Neural progenitor cell (in vitro differentiated cells): ENCODE data around the gene GLRA1. TPM values are rescaled to one million over a fixed set of nuclear protein-coding genes. Genes with fewer than 3 reads are reported as not detected.

Experiments used
- DNase-seq: peaks from one replicate; pipeline ENCODE4 v3.0.0-alpha.2; 2016; ENCODE audit warnings: low spot score
- H2AFZ ChIP-seq: fragments of 200-600 bp; sonication (generic); replicated peaks from 2 replicates; pipeline ENCODE4 v1.6.1; 2016; ENCODE audit warnings: antibody characterized with exemption
- H3F3A ChIP-seq: fragments of 200-600 bp; sonication (generic); 2 replicates; pipeline ENCODE4 v1.6.1; 2016; ENCODE audit warnings: antibody characterized with exemption, low read depth
- H3K27ac ChIP-seq: fragments of 200-600 bp; sonication (generic); 2 replicates; pipeline ENCODE4 v1.5.1; 2016; ENCODE audit warnings: mild to moderate bottlenecking
- H3K27me3 ChIP-seq: fragments of 200-600 bp; sonication (generic); 2 replicates; pipeline ENCODE4 v1.6.1; 2016; ENCODE audit warnings: mild to moderate bottlenecking, moderate library complexity
- H3K36me3 ChIP-seq: fragments of 200-600 bp; sonication (generic); 2 replicates; pipeline ENCODE4 v1.5.1; 2016
- H3K4me1 ChIP-seq: fragments of 200-600 bp; sonication (generic); 2 replicates; pipeline ENCODE4 v1.6.1; 2016; ENCODE audit warnings: mixed run types
- H3K4me2 ChIP-seq: fragments of 200-600 bp; sonication (generic); 2 replicates; pipeline ENCODE4 v1.6.1; 2016
- H3K4me3 ChIP-seq: fragments of 200-600 bp; sonication (generic); 2 replicates; pipeline ENCODE4 v1.5.1; 2016
- H3K79me2 ChIP-seq: fragments of 200-600 bp; sonication (generic); 2 replicates; pipeline ENCODE4 v1.6.1; 2016; ENCODE audit warnings: low read depth
- H3K9ac ChIP-seq: fragments of 200-600 bp; sonication (generic); 2 replicates; pipeline ENCODE4 v1.6.1; 2016
- H3K9me3 ChIP-seq: fragments of 200-600 bp; sonication (generic); 2 replicates; pipeline ENCODE4 v1.5.1; 2016; ENCODE audit warnings: low read depth
- H4K20me1 ChIP-seq: fragments of 200-600 bp; sonication (generic); 2 replicates; pipeline ENCODE4 v1.6.1; 2016; ENCODE audit warnings: low read depth
- H3K27ac Mint-ChIP-seq: 3 replicates; pipeline ENCODE4 v1.8.0; 2021; ENCODE audit warnings: mixed read lengths
- H3K27me3 Mint-ChIP-seq: 2 replicates; pipeline ENCODE4 v1.8.0; 2022; ENCODE audit warnings: low read depth, mild to moderate bottlenecking, inconsistent platforms, moderate library complexity, mixed read lengths; ENCODE audit not compliant: insufficient read depth
- H3K36me3 Mint-ChIP-seq: 3 replicates; pipeline ENCODE4 v1.8.0; 2021; ENCODE audit warnings: mixed read lengths
- H3K4me1 Mint-ChIP-seq: 3 replicates; pipeline ENCODE4 v1.8.0; 2021; ENCODE audit warnings: mixed read lengths
- H3K4me3 Mint-ChIP-seq: 3 replicates; pipeline ENCODE4 v1.8.0; 2021; ENCODE audit warnings: mild to moderate bottlenecking, moderate library complexity, mixed read lengths
- H3K9me3 Mint-ChIP-seq: 3 replicates; pipeline ENCODE4 v1.8.0; 2020; ENCODE audit warnings: mixed read lengths
- CTCF ChIP-seq: fragments of 200-600 bp; sonication (generic); IDR thresholded peaks from 2 replicates; pipeline ENCODE4 v1.5.1; 2017; ENCODE audit warnings: antibody characterized with exemption, mild to moderate bottlenecking
- EZH2 ChIP-seq: fragments of 200-600 bp; sonication (generic); IDR thresholded peaks from 2 replicates; pipeline ENCODE4 v1.6.1; 2017; ENCODE audit warnings: antibody characterized with exemption, mild to moderate bottlenecking, moderate library complexity
- EZH2phosphoT487 ChIP-seq: fragments of 200-600 bp; sonication (generic); IDR thresholded peaks from 2 replicates; pipeline ENCODE4 v1.6.1; 2017; ENCODE audit warnings: antibody characterized with exemption
- total RNA-seq: library from RNA; depleted of rRNA; stranded (reverse); fragments of >200 nt; gene quantifications from 2 replicates; pipeline ENCODE4 v1.2.3, GENCODE V29; 2015; ENCODE audit warnings: low replicate concordance

Gene GLRA1
- total RNA-seq, 1 donor from 2014 or later, result not detected

DNA sequence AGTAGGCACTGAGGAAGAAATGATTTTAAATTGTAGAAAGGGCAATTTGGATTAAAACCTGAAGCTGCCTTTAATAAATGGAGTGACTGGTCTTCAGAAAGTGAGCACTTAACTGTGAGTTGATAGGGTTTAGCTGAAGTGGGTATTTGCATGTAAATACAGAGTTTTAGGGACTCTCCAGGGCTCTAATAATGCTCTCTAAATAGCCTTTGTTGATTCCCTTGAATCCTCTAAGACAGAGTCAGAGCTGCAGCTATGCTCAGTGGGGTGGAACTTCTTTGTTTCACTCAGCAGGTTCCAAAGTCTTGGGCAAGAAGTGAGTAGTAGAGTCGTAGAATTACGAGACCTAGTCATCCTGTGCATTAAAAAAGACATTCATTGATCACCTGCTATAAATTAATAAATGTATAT lies 21.4 kb downstream of the GLRA1 start:
- H3K4me2 ChIP-seq, result peak overlapping the region; percentile 63
- peaks cover 55% of the 10 kb centered on the region for H3K4me1 Mint-ChIP-seq
- H3K4me1 ChIP-seq, result peaks cover 34% of the 10 kb centered on the region
- DNase-seq, result peak; percentile 88
- no peak overlapping the region for H3K27ac Mint-ChIP-seq
- H3K9me3 Mint-ChIP-seq, result no peaks in the 10 kb centered on the region
- H3K4me3 Mint-ChIP-seq, result peak overlapping the region; percentile 24
- TF ChIP-seq EZH2 (no peak), EZH2phosphoT487 (peak; percentile 94)
- H3K27me3 ChIP-seq, result peaks cover 97% of the 10 kb centered on the region
- H3F3A ChIP-seq, result peaks cover 13% of the 10 kb centered on the region
- no peak overlapping the region for H3K27ac ChIP-seq
- no peaks in the 10 kb centered on the region for H3K79me2 ChIP-seq
- H2AFZ ChIP-seq, result no peak overlapping the region
- peaks cover 24% of the 10 kb centered on the region for H4K20me1 ChIP-seq
- no peak overlapping the region for H3K9ac ChIP-seq
- H3K36me3 ChIP-seq, result no peaks in the 10 kb centered on the region
- H3K36me3 Mint-ChIP-seq, result no peaks in the 10 kb centered on the region
- no peaks in the 10 kb centered on the region for H3K9me3 ChIP-seq
- H3K27me3 Mint-ChIP-seq, result peaks cover 18% of the 10 kb centered on the region
- no peak overlapping the region for H3K4me3 ChIP-seq

DNA sequence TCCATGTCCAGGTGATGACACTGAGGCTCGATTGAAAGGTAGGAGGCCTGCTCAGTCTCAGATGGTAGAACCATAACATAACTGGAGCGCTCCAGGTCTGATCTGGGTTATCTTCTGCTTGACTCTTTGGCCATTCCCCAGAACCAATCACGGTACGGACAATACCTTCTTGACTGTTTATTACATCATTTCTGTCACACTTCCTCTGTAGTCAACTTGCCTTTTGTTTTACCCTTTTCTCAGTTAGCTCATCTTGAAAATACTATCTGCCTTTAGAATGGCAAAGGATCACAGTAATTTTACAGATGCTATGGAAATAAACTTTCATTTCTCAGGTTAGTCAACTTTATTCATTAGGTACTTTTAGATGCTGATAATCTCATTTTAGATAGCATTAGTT lies 22.4 kb downstream of the GLRA1 start:
- Histone ChIP-seq H2AFZ (no peak overlapping the region), H4K20me1 (peaks cover 18% of the 10 kb centered on the region), H3K27ac (no peak overlapping the region), H3K27me3 (peaks cover 97% of the 10 kb centered on the region), H3K9me3 (no peaks in the 10 kb centered on the region), H3F3A (peaks cover 13% of the 10 kb centered on the region), H3K36me3 (no peaks in the 10 kb centered on the region), H3K79me2 (no peaks in the 10 kb centered on the region), H3K9ac (no peak overlapping the region), H3K4me1 (peaks cover 34% of the 10 kb centered on the region), H3K4me2 (peak overlapping the region; percentile 61), H3K4me3 (no peak overlapping the region)
- TF ChIP-seq EZH2phosphoT487 (no peak), CTCF (no peak), EZH2 (no peak)
- peaks cover 21% of the 10 kb centered on the region for H3K27me3 Mint-ChIP-seq
- no peaks in the 10 kb centered on the region for H3K9me3 Mint-ChIP-seq
- no peak overlapping the region for H3K27ac Mint-ChIP-seq
- DNase-seq, result no peak
- no peaks in the 10 kb centered on the region for H3K36me3 Mint-ChIP-seq
- H3K4me1 Mint-ChIP-seq, result peaks cover 59% of the 10 kb centered on the region
- no peak overlapping the region for H3K4me3 Mint-ChIP-seq

DNA sequence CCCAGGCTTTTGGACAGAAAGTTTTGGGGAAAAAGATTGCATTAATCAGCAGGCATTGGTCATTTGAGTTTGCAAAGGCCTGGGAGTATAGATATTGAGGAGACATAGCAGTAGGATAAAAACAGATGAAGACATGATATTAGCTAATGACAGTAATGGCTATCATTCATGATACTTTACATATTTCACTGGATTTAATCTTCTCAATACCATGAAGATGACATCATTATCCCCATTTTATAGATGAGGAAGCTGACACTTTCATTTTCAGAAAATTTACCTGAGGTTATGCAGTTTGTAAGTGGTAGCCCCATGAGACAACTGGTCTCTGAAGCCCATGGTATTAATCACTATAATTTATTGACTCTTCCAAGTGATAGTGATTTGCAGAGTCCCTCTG lies 23.0 kb downstream of the GLRA1 start:
- peaks cover 21% of the 10 kb centered on the region for H3K27me3 Mint-ChIP-seq
- H3K27me3 ChIP-seq, result peaks cover 97% of the 10 kb centered on the region

More for the DNA sequence above, 23.0 kb downstream of the GLRA1 start:
- H3K36me3 ChIP-seq, result no peaks in the 10 kb centered on the region
- no peak for TF ChIP-seq EZH2phosphoT487
- TF ChIP-seq CTCF, result no peak
- TF ChIP-seq EZH2, result no peak
- H3K4me2 ChIP-seq, result no peak overlapping the region
- Mint-ChIP-seq H3K27ac (no peak overlapping the region), H3K4me1 (peaks cover 65% of the 10 kb centered on the region), H3K9me3 (no peaks in the 10 kb centered on the region), H3K4me3 (no peak overlapping the region), H3K36me3 (no peaks in the 10 kb centered on the region)
- H4K20me1 ChIP-seq, result peaks cover 18% of the 10 kb centered on the region
- no peak overlapping the region for H2AFZ ChIP-seq
- DNase-seq, result no peak
- H3K9ac ChIP-seq, result no peak overlapping the region
- no peak overlapping the region for H3K4me3 ChIP-seq
- no peaks in the 10 kb centered on the region for H3K79me2 ChIP-seq
- H3F3A ChIP-seq, result peaks cover 13% of the 10 kb centered on the region
- H3K4me1 ChIP-seq, result peaks cover 39% of the 10 kb centered on the region
- H3K9me3 ChIP-seq, result no peaks in the 10 kb centered on the region
- H3K27ac ChIP-seq, result no peak overlapping the region
